GM15510 (cell line): ENCODE measurements around the gene PPM1E.

ENCODE experiments used
- POLR2A ChIP-seq: IDR thresholded peaks from 3 replicates; pipeline ENCODE4 v1.6.1; 2011; ENCODE audit warnings: borderline replicate concordance; ENCODE audit not compliant: insufficient read length; ENCODE audit errors: extremely low read depth

The PPM1E gene

DNA sequence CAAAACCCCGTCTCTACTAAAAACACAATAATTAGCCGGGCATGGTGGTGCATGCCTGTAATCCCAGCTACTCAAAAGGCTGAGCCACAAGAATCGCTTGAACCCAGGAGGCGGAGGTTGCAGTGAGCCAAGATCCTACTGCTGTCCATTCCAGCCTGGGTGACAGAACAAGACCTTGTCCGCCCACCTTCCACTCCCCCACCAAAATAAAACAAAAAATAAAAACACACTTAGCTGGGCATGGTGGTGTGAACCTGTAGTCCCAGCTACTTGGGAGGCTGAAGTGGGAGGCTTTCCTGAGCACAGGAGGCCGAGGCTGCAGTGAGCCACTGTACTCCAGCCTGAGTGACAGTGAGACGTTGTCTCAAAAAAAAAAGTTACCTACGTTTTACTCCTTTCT lies 3.2 kb downstream of the PPM1E start:
- no peak for TF ChIP-seq POLR2A

DNA sequence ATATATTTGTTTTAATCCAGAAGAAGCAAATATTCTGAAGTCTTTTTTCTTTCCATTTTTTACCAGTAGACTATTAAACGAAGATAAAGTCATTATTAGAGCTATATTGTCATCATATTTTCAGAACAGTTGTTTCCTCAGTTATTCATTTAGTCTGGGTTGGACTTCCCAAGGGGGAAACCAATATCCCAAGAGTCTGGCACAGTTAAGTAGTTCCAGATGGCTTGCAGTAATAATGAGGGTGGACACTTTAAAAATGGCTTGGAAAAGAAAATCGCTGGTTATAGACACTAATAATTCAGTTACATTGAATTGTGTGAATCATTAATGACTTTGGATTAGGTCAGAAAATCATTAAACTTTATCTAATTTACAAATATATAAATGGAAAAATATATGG lies 3.9 kb downstream of the PPM1E start:
- TF ChIP-seq POLR2A, result no peak

DNA sequence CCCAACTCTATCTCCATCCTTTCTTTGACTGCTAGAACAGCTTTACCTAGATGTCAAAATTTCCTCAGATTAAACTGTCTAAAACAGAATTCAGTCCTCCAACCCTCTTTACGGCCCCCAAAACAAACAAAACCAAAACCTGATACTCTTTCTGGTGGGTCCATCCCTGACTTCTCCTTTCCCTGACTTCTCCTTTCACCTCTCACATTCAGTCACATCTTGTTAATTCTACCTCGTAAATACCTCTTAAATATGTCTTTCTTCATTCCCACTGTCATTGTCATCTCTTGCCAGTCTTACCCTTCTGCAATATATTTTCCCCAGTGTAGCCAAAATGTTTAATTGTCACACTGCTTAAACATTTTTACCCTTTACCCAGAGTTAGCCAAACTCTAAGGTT lies 4.6 kb downstream of the PPM1E start:
- no peak for TF ChIP-seq POLR2A

DNA sequence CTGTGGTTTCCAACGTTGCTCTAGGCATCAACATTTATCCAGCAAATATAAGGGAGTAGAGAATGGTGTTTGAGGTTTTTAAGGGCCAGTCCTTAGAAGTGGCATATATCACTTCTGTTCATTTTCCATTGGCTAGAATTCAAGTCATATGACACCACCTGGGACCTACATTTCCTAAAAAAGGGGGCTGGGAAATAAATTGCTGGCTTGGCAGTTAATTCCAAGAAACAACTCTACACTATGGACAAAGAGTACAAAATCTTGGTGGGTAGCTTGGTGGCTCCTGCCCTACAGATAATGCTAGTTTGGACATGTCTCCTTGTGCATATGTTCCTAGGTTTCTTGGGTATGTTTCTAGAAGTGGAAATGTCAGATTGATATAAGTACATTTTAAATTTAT lies 7.6 kb downstream of the PPM1E start:
- no peak for TF ChIP-seq POLR2A

DNA sequence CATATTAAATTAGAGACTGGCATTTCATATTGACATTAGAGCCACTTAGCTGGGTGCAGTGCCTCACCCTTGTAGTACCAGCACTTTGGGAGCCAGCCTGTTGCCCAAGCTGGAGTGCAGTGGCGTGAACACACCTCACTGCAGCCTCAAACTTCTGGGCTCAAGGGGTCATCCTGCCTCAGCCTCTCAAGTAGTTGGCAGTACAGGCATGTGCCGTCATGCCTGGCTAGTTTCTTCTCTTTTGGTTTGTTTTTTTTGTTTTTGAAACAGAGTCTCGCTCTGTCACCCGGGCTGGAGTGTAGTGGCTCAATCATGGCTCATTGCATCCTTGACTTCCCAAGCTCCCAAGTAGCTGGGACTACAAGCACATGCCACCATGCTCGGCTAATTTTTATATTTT lies 8.7 kb downstream of the PPM1E start:
- no peak for TF ChIP-seq POLR2A

DNA sequence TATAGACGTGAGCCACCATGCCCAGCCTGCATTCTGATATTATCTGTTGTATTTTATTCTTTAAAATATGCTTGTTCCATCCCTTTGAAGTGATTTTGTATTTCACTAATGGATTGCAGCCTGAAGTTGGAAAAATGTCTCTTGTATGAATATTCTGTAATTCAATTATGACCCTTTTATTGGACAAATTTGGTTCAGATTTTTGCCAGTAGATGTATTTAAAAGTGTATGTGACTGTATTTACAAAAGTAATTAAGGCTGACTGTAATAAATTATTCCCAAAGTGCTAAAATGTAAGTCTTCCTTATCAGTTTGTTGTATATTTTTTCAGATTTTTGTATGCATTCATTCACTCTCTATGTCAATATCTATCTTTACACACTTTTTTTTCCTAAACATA lies 23.8 kb downstream of the PPM1E start:
- TF ChIP-seq POLR2A, result no peak

DNA sequence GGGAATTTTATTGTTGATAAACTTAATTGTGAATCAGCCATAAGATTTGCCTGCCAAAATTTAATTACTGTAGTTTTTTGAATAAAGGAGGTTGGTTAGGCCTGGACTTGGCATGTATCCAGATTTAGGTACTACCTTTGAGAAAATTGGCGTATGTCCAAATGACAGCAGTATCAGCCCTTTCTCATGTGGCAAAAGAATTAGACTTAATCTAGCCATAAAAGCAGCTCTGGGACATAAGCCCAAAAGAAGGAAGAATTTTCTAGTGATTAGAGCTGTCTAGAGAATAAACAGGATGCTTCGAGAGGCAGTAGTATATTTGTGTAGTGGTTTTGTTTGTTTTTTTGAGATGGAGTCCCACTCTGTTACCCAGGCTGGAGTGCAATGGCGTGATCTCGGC lies 27.7 kb downstream of the PPM1E start:
- TF ChIP-seq POLR2A, result no peak

DNA sequence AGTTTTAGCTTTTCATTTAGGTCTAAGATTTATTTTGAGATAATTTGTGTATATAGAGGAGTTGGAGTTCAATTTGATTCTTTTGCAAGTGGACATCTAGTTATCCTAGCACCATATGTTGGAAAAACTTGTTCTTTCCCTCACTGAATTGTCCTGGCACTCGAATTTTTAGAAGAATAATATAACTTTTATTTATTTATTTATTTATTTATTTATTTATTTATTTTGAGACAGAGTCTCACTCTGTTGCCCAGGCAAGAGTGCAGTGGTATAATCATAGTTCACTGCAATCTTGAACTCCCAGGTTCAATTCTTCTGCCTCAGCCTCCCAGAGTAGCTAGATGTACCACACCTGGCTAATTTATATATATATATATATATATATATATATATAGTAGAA lies 29.4 kb downstream of the PPM1E start:
- no peak for TF ChIP-seq POLR2A

DNA sequence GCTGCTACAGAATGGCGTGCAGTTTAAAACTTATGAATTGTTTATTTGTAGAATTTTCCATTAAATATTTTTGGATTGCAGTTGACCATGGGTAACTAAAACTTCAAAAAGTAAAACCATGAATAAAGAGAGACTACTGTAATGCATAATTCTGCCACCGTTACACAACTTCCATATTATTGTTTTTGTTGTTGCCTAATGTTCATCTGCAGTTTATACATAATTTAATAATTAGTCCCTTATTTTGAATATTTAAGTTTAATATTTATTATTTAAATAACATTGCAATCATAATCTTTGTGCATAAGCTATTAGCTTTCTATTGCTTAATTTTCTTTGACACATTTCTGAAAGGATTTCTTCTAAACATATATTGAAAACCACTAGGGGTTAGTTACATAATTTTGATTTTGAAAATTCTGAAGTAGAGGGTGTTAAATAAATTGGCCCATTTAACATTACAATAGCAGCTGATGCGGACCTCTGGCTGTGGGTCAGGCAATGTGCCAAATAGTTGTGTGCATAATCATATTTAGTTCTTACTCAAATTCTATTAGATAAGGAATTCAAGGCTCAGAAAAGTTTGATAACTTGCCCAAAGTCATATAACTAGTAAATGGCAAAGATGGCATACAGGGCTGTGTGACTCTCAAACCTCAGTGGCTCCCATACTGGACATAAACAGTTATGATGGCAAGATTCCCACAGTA lies 31.1 kb downstream of the PPM1E start:
- TF ChIP-seq POLR2A, result no peak

DNA sequence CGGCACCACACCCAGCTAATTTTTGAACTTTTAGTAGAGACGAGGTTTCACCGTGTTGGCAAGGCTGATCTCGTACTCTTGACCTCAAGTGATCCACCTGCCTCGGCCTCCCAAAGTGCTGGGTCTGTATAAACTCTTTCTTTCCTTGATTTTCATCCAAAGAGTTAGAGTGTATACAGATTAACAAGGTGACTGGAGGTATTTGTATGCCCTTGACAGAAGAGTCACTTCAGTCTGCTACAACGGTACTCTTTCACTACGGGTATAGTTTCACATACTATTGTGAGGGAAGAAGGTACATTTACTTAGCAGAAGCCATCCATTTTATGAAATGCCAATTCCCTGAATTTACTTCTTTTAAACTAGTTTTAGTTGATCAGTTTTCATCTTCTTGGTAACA lies 32.5 kb downstream of the PPM1E start:
- no peak for TF ChIP-seq POLR2A

DNA sequence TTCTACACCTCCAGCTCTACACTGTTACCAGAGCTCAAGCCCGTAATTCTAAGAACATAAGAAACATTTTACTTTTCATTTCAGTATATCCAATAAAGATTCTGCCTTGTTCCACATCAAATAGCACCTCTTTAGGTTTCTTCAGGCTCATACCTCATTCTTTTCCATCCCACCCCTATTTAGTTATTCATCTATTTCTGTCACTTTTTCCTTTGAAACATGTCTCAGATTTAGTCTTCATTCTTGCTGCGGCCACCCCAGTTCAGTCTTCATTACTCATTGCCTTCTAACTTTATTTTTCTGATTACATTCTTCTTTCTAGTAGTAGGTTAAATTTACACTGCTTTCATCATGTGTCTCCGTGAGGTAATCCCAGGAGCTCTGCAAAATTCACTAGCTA lies 33.5 kb downstream of the PPM1E start:
- no peak for TF ChIP-seq POLR2A

DNA sequence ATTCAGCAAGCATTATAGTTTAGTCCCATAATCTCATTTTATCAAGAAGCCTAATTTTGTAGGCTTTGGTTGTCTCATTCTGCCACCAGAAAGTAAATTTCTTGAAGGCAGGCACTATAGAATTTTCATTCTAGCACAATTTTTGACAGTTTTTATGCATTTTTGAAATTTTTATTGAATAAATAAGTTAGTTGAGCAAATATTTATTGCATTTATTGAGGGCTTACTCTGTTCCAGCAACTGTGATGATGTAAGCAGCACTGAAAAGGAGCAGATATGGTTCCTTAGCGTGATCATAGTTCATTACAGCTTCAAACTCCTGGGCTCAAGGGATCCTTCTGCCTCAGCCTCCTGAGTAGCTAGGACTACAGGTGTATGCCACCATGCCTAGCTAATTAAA lies 34.2 kb downstream of the PPM1E start:
- no peak for TF ChIP-seq POLR2A

DNA sequence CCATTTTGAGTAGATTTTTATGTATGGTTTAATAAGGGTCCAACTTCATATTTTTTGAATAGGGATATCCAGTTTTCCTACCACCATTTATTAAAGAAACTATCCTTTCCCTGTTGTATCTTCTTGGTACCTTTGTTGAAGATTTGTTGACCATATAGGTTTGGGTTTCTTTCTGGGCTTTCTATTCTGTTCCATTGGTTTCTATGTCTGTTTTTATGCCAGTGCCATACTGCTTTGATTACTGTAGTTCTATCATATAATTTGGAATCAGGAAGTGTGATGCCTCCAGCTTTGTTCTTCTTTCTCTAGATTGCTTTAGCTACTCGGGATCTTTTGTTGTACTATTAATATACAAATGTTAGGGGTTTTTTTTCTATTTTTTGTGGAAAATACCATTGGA lies 46.5 kb downstream of the PPM1E start:
- no peak for TF ChIP-seq POLR2A

DNA sequence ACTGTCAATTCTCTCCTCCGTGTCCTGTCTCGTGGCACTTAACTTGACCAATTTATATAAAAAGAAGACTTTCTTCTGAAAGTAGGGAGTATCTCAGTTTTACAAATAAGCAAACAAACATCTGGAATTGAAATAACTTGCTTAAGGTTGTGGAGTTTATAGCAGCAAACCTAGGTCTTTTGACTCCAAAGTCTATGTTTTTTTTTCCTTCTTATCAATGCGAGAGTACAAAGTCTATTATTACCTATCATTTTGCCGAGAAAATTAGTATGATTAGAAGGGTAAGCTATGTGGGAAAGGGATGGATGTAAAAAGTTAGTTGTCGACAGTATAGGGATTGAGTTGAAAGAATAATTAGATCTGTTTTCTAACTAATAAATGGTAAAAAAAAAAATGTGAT lies 50.4 kb downstream of the PPM1E start:
- TF ChIP-seq POLR2A, result no peak

DNA sequence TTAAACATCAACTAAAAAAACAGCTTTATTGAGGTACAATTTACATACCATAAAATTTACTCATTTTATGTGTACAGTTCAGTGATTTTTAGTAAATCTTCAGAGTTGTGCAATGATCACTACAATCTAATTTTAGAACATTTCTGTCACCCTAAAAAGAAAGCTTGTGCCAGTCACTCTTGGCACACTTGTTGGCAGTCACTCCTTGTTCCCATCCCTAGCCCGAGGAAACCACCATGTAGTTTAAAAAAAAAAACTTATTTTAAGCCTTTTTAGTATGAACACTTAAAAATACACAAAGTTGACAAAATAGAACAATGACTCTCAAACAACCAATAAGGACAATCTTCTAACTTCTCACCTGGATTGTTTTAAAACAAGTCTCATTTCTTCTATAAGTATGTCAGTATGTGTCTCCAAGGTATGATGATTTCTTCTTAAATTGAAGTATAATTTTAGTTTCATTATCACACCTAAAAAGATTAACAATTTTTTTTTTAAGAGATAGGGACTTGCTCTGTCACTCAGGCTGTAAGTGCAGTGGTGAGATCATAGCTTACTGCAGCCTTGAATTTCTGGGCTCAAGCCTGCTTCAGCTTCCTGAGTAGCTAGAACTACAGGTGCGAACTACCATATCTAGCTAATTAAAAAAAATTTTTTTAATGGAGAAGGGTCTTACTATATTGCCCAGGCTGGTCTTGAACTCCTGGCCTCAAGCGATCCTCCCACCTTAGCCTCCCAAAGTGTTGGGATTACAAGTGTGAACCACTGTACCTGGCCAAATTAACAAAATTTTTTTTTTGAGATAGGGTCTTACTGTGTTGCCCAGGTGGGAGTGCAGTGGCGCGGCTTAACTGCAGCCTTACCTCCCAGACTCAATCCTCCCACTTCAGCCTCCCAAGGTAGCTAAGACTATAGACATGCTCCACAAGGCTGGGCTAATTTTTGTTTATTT lies 53.2 kb downstream of the PPM1E start:
- TF ChIP-seq POLR2A, result no peak

DNA sequence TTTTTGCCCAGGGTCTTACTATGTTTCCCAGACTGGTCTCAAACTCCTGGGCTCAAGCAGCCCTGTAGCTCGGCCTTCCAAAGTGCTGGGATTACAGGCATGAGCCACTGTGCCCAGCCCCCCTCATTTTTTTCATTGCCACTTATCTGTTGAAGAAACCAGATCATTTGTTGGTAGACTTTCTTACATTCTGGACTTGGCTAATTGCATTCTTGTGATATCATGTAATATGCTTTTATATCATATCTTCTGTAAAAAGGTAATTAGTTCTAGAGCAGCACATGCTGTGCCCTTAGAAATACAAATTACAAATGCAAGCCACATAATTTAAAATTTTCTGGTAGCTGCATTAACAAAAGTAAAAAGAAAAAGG lies 53.9 kb downstream of the PPM1E start:
- TF ChIP-seq POLR2A, result no peak

DNA sequence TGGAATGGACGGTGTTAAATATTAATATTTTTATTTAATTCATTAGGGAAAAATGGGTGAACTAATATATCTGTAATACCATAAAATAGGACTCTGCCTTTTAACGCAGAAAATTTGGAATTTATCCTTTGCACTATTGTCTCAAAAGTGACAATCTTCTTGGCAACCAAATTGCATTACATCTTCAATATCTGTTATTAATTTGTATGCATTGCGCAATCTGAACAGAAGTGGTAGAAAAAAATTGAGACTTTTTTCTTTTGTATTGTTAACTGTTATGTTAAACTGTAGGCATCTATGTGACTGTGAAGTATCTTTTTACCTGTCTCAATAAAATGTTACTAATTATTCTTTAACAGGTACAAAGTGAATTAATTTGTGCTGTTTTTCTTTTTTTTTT lies 55.6 kb downstream of the PPM1E start:
- TF ChIP-seq POLR2A, result no peak

DNA sequence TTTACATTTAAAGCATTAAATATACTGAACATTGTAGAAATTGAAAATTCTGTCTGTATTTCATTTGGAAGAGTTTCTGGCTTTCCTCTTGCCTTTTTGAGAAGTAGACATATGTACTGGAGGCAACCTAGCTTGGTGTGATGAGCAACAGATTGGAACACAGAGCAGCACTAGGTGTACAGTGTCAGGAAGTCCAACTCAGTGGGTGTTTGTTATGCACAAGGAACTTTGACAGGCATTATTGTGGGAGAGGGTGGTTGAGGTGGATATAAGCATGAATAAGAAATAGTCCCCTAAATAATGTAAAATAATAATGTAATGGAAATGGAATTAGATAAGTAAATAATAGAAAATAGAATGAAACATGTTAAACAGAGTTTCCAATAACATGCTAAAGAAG lies 58.1 kb downstream of the PPM1E start:
- no peak for TF ChIP-seq POLR2A
